ENCODE results near the gene ST6GALNAC3.
"Not testable (repeated sequence)": the region's sequence is repeated elsewhere in the genome, so short reads cannot be mapped to it uniquely, and the experiment has no call there.

The ST6GALNAC3 gene

GRCh38 chr1:76203127-76203526, 128.6 kb downstream of the ST6GALNAC3 start:
- DNase-seq, result no peak

- no peak for DNase-seq
These were observed 134.7 kb downstream of the ST6GALNAC3 start for GRCh38 chr1:76209238-76209637.

GRCh38 chr1:76209648-76210047, 135.1 kb downstream of the ST6GALNAC3 start:
- DNase-seq, result no peak

GRCh38 chr1:76210160-76210559, 135.6 kb downstream of the ST6GALNAC3 start:
- no peak for DNase-seq

GRCh38 chr1:76218888-76219287, 144.3 kb downstream of the ST6GALNAC3 start:
- no peak for DNase-seq

- DNase-seq, result no peak
These were observed 144.8 kb downstream of the ST6GALNAC3 start for GRCh38 chr1:76219366-76219818.

GRCh38 chr1:76224752-76225151, 150.2 kb downstream of the ST6GALNAC3 start:
- no peak for DNase-seq

GRCh38 chr1:76225526-76225925, 151.0 kb downstream of the ST6GALNAC3 start:
- no peak for DNase-seq

GRCh38 chr1:76227621-76228020, 153.1 kb downstream of the ST6GALNAC3 start:
- no peak for DNase-seq

GRCh38 chr1:76229279-76230005, 154.9 kb downstream of the ST6GALNAC3 start:
- no peak for DNase-seq

GRCh38 chr1:76230842-76231281, 156.3 kb downstream of the ST6GALNAC3 start:
- DNase-seq, result no peak

GRCh38 chr1:76231320-76231719, 156.8 kb downstream of the ST6GALNAC3 start:
- DNase-seq, result no peak

GRCh38 chr1:76232666-76233065, 158.1 kb downstream of the ST6GALNAC3 start:
- no peak for DNase-seq

GRCh38 chr1:76234061-76234460, 159.5 kb downstream of the ST6GALNAC3 start:
- DNase-seq, result no peak

GRCh38 chr1:76237211-76237610, 162.7 kb downstream of the ST6GALNAC3 start:
- DNase-seq, result no peak

GRCh38 chr1:76238094-76238628, 163.6 kb downstream of the ST6GALNAC3 start:
- no peak for DNase-seq

- no peak for DNase-seq
These were observed 164.9 kb downstream of the ST6GALNAC3 start for GRCh38 chr1:76239470-76239918.

- DNase-seq, result peak; percentile 15 to 17
These were observed 165.8 kb downstream of the ST6GALNAC3 start for GRCh38 chr1:76240316-76240715.

- DNase-seq, result not testable (repeated sequence)
These were observed 168.0 kb downstream of the ST6GALNAC3 start for GRCh38 chr1:76242587-76242986.

GRCh38 chr1:76247261-76247852, 172.8 kb downstream of the ST6GALNAC3 start:
- DNase-seq, result no peak

GRCh38 chr1:76250271-76250670, 175.7 kb downstream of the ST6GALNAC3 start:
- no peak for DNase-seq

GRCh38 chr1:76252431-76252830, 177.9 kb downstream of the ST6GALNAC3 start:
- no peak for DNase-seq

GRCh38 chr1:76254104-76255030, 179.8 kb downstream of the ST6GALNAC3 start:
- peak in 1 of 2 experiments; percentile 31 for DNase-seq

Measured in Kasumi-1 (cell line).